Adrenal gland (tissue), 12 donors: ENCODE results near the gene PEPD. TPM values are rescaled to one million over a fixed set of nuclear protein-coding genes. Genes with fewer than 3 reads are reported as not detected.
A peak's percentile ranks its signal among the peaks of the same experiment; 100 is the strongest.

Experiments used
- DNase-seq, 7 donors: peaks; one replicate each; pipeline ENCODE4 v3.0.0-alpha.2; 2019 to 2020
- H3K27ac ChIP-seq, 5 donors: fragments of 200-600 bp; sonication (generic) in 4 of 5; 1 replicate in 3 of 5; 2 replicates in 2 of 5; pipeline versions ENCODE4 v1.5.1 to v1.8.0; 2016 to 2020; ENCODE audit warnings: mild to moderate bottlenecking in 1 of 5
- H3K27me3 ChIP-seq: fragments of 200-600 bp; 2 replicates; pipeline ENCODE4 v1.8.0; 2021
- H3K36me3 ChIP-seq, 2 donors: fragments of 200-600 bp; replicated peaks in 1 of 2; 1 replicate in 1 of 2; 2 replicates in 1 of 2; pipeline versions ENCODE4 v1.5.1 to v1.8.0; 2018 to 2022
- H3K4me1 ChIP-seq, 2 donors: fragments of 200-600 bp; replicated peaks in 1 of 2; 1 replicate in 1 of 2; 2 replicates in 1 of 2; pipeline versions ENCODE4 v1.5.1 to v1.8.0; 2018 to 2021
- H3K4me3 ChIP-seq, 4 donors: fragments of 200-600 bp; sonication (generic) in 3 of 4; one replicate each; pipeline ENCODE4 v1.5.1; 2016 to 2018
- H3K9me3 ChIP-seq, 3 donors: fragments of 200-600 bp; sonication (generic) in 1 of 3; replicated peaks in 1 of 3; 1 replicate in 2 of 3; 2 replicates in 1 of 3; pipeline versions ENCODE4 v1.5.1 to v1.8.0; 2016 to 2021
- CTCF ChIP-seq, 6 experiments: fragments of 450-650 bp in 4 of 6; fragments of 200-600 bp in 2 of 6; sonication (generic) in 1 of 6; IDR thresholded peaks; 1 replicate in 5 of 6; 2 replicates in 1 of 6; pipeline versions ENCODE4 v1.5.1 to v1.8.0; 2016 to 2021; ENCODE audit warnings: antibody characterized with exemption in 6 of 6, mild to moderate bottlenecking in 2 of 6, moderate library complexity in 1 of 6
- POLR2A ChIP-seq, 2 donors: fragments of 450-650 bp; IDR thresholded peaks; one replicate each; pipeline ENCODE4 v1.6.1; 2017; ENCODE audit warnings: antibody characterized with exemption in 2 of 2, mild to moderate bottlenecking in 2 of 2, moderate library complexity in 1 of 2
- WGBS, 4 donors: extraction: QIAGEN DNeasy Blood & Tissue Kit in 2 of 4; methylation state at CpG; one replicate each; pipeline versions ENCODE4 v1.1.5 to v1.1.7; 2013 to 2017; 5-methylcytosine and 5-hydroxymethylcytosine counted together
- intact Hi-C, 2 donors: fragments of 100-400 bp; cut with DNase I; formaldehyde crosslinking; loops; one replicate each; pipeline versions ENCODE4 v1.14.1 to v1.15.0; 2022 to 2023
- polyA plus RNA-seq, 3 donors: library from polyadenylated mRNA; stranded (reverse); fragments of 200-250 nt in 2 of 3; fragments of 350-450 nt in 1 of 3; fragmentation: Illumina TruSeq in 1 of 3; extraction: RNeasy Lipid Tissue Mini Kit (QIAGEN cat#74804) in 1 of 3; gene quantifications; one replicate each; pipeline ENCODE4 v1.2.3, GENCODE V29; 2013 to 2014
- total RNA-seq, 9 donors: library from RNA; depleted of rRNA in 4 of 9; stranded (reverse); fragments of >200 nt in 4 of 9; fragments of 120-200 nt in 1 of 9; fragmentation: NEBNext Ultra II Directional in 1 of 9; extraction: Animal tissue kit (Norgen Biotek cat#: 25700) in 1 of 9; gene quantifications; one replicate each; pipeline versions ENCODE4 v1.1.0 to v1.2.4, GENCODE V29; 2013 to 2023
- donor health status: healthy with polysubstance abuse.
- donor health status: Bipolar disorder and iron deficiency.
- donor health status: DM: yes; HTN: yes; CAD: no.
- donor health status: DM: no; HTN: no; CAD: no.
- donor health status: DM: no; HTN: no; CAD: no.
- donor health status: DM: yes; HTN: yes; CAD: no.

Gene PEPD
- total and polyA plus RNA-seq, 12 donors, result 24.4 to 311 (median 116) TPM

GRCh38 chr19:33461256-33462111 is 60.1 kb downstream of the PEPD start:
- 91 to 95% (median 93%) methylated on average over 15 to 24 of the region's 24 CpGs for WGBS, 4 donors
- Histone ChIP-seq H3K27ac (no peak overlapping the region), H3K4me3 (no peak overlapping the region), H3K9me3 (no peaks in the 10 kb centered on the region), H3K27me3 (no peaks in the 10 kb centered on the region), H3K4me1 (no peaks in the 10 kb centered on the region), H3K36me3 (peaks cover 0 to 13% of the 10 kb centered on the region in 2 donors)
- intact Hi-C loops, result no loop called here
- no peak for TF ChIP-seq CTCF (IDR thresholded peaks at IDR 0.05)
- TF ChIP-seq POLR2A (IDR thresholded peaks at IDR 0.05), result no peak
- peak in 1 of 7 donors; percentile 23 for DNase-seq

- WGBS, 4 donors, result 90 to 95% (median 92%) methylated on average over 14 to 18 of the region's 18 CpGs
- no peak overlapping the region for H3K4me3 ChIP-seq
- H3K27me3 ChIP-seq, result no peaks in the 10 kb centered on the region
- no peak overlapping the region for H3K27ac ChIP-seq
- TF ChIP-seq POLR2A (IDR thresholded peaks at IDR 0.05) (no peak), CTCF (IDR thresholded peaks at IDR 0.05) (no peak)
- intact Hi-C loops, result no loop called here
- no peaks in the 10 kb centered on the region for H3K9me3 ChIP-seq
- peak in 1 of 7 donors; percentile 40 for DNase-seq
- H3K36me3 ChIP-seq, result peaks cover 0 to 13% of the 10 kb centered on the region in 2 donors
- no peaks in the 10 kb centered on the region for H3K4me1 ChIP-seq
Measured at GRCh38 chr19:33460221-33460908, 61.2 kb downstream of the PEPD start.

- DNase-seq, result peak in 1 of 7 donors; percentile 46
- Histone ChIP-seq H3K27me3 (no peaks in the 10 kb centered on the region), H3K9me3 (no peaks in the 10 kb centered on the region), H3K27ac (no peak overlapping the region), H3K36me3 (peaks cover 0 to 13% of the 10 kb centered on the region in 2 donors), H3K4me3 (no peak overlapping the region), H3K4me1 (no peaks in the 10 kb centered on the region)
- intact Hi-C loops, result no loop called here
- WGBS, 4 donors, result 86 to 93% (median 89%) methylated on average over 21 to 23 of the region's 23 CpGs
- TF ChIP-seq POLR2A (IDR thresholded peaks at IDR 0.05) (no peak), CTCF (IDR thresholded peaks at IDR 0.05) (no peak)
Measured at GRCh38 chr19:33459222-33460090, 62.1 kb downstream of the PEPD start.

- WGBS, 4 donors, result 86 to 95% (median 92%) methylated on average over 7 to 12 of the region's 12 CpGs
- Histone ChIP-seq H3K9me3 (no peaks in the 10 kb centered on the region), H3K4me1 (no peaks in the 10 kb centered on the region), H3K27me3 (no peaks in the 10 kb centered on the region), H3K36me3 (peaks cover 0 to 13% of the 10 kb centered on the region in 2 donors), H3K4me3 (no peak overlapping the region), H3K27ac (no peak overlapping the region)
- DNase-seq, result no peak
- TF ChIP-seq POLR2A (IDR thresholded peaks at IDR 0.05), result no peak
- TF ChIP-seq CTCF (IDR thresholded peaks at IDR 0.05), result no peak
- intact Hi-C loops, result no loop called here
Measured at GRCh38 chr19:33458807-33459206, 62.8 kb downstream of the PEPD start.
